GM12873 (cell line): Measurements from ENCODE around the gene SH2D4B.

Source experiments
- TF ChIP-seq, protein P1 (sequence below): IDR thresholded peaks from 2 replicates; pipeline ENCODE4 v1.5.1; 2012; ENCODE audit warnings: low read depth, mild to moderate bottlenecking, moderate library complexity, low read length, control low read depth; ENCODE audit not compliant: insufficient read depth; ENCODE audit errors: missing control alignments

SH2D4B gene

DNA sequence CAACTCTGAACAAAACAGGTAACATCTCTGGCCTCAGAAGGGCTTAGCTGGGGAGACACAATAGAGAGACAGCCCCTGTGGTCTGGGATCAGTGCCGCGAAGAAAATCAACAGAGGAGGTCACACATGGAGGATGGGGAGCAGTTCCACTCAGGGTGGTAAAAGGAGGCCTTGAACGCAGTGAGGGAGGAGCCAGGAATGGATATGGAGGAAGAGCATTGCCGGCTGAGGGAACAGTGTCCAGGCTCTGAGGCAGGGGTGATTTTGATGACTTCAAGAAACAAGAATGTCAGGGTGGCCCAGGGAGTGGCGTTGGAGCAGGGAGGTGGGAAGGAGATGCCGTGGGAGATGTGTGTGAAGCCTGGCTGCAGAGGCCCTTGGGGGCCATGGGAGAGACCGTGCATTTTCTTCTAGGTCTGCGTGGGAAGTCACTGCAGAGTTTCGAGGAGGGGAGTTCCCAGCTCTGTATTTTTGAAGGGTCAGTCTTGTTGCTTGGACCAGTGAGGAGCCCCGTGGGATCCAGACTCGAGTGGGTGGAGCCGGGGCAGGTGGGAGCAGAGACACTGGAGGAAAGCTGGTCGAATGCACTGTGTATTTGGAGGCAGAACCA lies 35.7 kb upstream of the SH2D4B start:
- TF ChIP-seq, protein P1, sequence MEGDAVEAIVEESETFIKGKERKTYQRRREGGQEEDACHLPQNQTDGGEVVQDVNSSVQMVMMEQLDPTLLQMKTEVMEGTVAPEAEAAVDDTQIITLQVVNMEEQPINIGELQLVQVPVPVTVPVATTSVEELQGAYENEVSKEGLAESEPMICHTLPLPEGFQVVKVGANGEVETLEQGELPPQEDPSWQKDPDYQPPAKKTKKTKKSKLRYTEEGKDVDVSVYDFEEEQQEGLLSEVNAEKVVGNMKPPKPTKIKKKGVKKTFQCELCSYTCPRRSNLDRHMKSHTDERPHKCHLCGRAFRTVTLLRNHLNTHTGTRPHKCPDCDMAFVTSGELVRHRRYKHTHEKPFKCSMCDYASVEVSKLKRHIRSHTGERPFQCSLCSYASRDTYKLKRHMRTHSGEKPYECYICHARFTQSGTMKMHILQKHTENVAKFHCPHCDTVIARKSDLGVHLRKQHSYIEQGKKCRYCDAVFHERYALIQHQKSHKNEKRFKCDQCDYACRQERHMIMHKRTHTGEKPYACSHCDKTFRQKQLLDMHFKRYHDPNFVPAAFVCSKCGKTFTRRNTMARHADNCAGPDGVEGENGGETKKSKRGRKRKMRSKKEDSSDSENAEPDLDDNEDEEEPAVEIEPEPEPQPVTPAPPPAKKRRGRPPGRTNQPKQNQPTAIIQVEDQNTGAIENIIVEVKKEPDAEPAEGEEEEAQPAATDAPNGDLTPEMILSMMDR = no peak

- TF ChIP-seq, protein P1 = no peak
These were observed 34.8 kb upstream of the SH2D4B start for GRCh38 chr10:80502621-80503583.

- TF ChIP-seq, protein P1 = no peak
These were observed 34.0 kb upstream of the SH2D4B start for GRCh38 chr10:80503584-80504157.

DNA sequence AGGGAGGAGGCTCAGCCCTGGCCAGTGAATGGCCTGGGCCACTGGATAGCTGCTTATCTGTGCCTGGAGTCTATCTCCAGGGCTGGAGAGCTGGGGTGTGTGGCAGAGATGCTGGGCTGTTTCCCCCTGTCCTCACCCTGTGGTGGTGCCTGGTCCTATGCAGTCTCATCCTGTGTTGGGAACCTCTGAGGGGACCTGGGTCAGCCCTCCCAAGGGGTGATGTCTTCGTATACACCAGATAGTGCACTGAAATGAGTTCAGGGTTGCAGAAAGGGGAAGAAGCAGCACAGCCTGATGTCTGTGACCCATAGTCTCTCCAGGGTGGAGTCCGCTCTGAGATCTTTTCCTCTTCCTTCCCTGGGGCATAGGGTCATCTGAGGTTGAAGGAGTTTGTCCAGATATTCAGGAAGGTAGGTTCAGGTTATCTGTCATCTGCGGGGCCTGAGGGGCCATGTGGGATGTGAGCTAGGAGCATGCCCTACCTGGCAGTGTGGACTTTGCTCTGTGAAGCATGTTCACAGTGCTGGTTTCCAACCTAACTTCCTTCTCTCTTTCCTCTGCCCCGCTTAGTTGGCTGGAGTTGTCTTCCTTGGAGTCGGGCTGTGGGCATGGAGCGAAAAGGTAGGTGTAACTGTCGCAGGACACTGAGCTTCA lies 33.4 kb upstream of the SH2D4B start:
- TF ChIP-seq, protein P1 = no peak

- TF ChIP-seq, protein P1 = no peak
These were observed 32.7 kb upstream of the SH2D4B start for GRCh38 chr10:80504897-80505465.

DNA sequence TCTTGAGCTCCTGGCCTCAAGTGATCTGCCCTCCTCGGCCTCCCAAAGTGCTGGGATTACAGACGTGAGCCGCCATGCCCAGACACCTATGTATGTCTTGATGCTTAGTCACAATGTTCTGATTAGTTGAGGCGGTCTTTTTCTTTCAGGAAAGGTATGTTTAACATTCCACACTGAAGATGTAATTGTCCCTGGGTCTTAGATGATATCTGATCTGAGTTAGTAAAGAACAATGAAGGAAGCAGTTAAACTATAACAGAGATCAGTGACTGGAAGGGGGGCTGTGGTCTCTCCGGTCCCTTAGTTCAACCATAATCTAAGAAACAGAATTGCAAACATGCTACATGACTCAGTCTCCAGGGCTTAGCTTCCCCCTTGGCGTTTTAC lies 31.5 kb upstream of the SH2D4B start:
- TF ChIP-seq, protein P1 = no peak
